GM13976 (cell line): Measurements from ENCODE around the gene MLPH.

Experiments
- DNase-seq: peaks from one replicate; pipeline ENCODE4 v3.0.0; 2012; ENCODE audit warnings: low spot score
- in situ Hi-C: fragments of 300-500 bp; cut with MboI; formaldehyde crosslinking; loops from one replicate; pipeline ENCODE4 v1.12.0; 2022; ENCODE audit warnings: low sequenced_read_pairs, mixed read lengths, inconsistent platforms; ENCODE audit not compliant: unreplicated experiment
- TF ChIP-seq, protein P1 (sequence below): IDR thresholded peaks from 2 replicates; pipeline ENCODE4 v1.5.1; 2012; ENCODE audit warnings: borderline replicate concordance, mild to moderate bottlenecking; ENCODE audit not compliant: insufficient read depth; ENCODE audit errors: extremely low read depth, missing control alignments, control extremely low read depth

MLPH gene

DNA sequence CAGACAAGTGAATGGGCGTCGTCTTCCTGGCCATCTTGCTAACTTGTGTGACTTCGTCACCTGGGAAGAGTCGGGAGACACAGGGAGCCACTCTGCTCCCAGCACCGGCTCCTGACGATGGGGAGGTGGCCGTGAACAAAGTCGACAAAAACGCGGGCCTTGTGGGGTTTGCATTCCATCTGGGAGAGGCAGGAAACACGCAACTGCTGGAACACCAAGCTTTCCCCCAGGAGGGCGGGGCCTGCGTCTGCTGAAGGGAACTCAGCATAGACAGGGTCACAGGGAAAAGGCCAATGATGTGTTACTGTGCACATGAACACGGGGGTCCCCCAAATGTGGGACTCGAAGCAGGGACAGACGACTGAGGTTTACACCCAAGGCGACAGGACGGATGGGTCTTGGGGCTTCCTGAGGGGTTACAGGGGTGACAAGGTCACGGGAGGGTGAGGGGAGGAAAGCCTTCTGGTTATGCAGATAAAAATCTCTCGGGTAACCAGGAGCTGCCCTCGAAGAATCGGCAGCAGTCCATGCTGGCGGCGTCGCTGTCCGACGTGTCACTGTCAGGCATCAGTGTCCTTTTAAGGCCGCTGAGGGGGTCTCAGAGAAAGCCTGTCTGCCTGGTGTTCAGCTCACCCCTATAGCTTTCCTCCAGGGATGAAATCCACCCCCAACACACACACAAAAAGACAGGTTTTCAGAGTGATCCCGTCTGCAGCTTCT is 51.1 kb downstream of the MLPH start:
- in situ Hi-C loops: no loop called here
- DNase-seq: no peak
- TF ChIP-seq, protein P1, sequence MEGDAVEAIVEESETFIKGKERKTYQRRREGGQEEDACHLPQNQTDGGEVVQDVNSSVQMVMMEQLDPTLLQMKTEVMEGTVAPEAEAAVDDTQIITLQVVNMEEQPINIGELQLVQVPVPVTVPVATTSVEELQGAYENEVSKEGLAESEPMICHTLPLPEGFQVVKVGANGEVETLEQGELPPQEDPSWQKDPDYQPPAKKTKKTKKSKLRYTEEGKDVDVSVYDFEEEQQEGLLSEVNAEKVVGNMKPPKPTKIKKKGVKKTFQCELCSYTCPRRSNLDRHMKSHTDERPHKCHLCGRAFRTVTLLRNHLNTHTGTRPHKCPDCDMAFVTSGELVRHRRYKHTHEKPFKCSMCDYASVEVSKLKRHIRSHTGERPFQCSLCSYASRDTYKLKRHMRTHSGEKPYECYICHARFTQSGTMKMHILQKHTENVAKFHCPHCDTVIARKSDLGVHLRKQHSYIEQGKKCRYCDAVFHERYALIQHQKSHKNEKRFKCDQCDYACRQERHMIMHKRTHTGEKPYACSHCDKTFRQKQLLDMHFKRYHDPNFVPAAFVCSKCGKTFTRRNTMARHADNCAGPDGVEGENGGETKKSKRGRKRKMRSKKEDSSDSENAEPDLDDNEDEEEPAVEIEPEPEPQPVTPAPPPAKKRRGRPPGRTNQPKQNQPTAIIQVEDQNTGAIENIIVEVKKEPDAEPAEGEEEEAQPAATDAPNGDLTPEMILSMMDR: no peak

DNA sequence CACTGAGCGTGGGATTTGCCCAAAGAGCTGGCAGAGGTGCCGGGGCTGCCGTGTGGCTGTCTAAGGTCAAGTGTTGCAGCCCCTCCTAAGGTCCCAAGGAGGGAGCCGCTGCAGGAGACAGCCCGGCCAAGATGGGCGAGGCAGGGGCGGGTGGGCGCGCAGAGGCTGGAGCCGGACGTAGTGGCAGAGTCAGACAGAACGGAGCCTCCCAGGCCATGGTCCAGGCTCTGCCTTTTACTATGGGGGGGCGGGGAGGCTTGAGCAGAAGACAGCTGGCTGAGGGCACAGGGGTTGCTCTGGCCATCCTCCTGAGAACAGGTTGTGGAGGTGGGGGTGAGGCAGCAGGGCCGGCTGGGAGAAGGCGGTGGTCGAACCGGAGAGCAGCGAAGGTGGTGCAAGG is 51.9 kb downstream of the MLPH start:
- TF ChIP-seq, protein P1: no peak
- no peak for DNase-seq
- in situ Hi-C loops: no loop called here

DNA sequence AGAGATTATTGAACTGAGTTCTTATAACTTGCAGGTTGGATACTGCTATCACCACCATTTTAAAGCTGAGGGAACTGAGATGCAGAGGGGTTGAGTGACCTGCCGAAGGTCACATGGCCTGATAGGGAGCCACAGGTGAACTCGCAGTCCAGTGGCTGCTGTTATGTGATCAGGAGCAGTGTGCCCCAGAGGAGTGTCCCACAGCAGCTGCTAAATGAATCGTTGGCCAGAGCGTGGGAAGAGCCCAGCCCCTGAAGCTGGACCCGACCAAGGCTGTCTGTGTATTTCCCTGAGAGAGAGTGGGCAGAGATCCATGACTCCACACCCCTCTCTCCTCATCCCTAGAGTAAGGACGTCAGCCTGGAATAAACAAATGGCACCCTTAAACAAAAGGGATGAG is 52.6 kb downstream of the MLPH start:
- DNase-seq: no peak
- in situ Hi-C loops: no loop called here
- TF ChIP-seq, protein P1: no peak

DNA sequence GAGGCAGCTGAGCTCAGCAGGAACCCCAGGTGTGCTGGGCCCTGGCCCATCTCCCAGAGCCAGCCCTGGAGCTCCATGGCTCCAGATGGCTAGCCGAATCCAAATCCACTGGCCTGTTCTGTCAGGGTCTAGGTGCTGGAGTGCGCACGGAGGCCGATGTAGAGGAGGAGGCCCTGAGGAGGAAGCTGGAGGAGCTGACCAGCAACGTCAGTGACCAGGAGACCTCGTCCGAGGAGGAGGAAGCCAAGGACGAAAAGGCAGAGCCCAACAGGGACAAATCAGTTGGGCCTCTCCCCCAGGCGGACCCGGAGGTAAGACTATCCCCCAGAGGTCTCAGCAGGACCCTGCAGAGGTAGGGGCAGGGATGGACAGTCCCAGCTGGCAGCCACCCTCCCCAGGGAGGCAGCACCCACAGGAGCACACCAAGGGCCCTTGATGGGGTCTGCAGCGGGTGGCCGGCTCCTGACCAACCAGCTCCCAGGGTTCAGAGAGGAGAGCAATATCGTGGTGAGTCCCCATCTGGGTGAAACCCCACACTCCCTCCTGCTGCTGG is 53.2 kb downstream of the MLPH start:
- TF ChIP-seq, protein P1: no peak
- DNase-seq: no peak
- in situ Hi-C loops: no loop called here

DNA sequence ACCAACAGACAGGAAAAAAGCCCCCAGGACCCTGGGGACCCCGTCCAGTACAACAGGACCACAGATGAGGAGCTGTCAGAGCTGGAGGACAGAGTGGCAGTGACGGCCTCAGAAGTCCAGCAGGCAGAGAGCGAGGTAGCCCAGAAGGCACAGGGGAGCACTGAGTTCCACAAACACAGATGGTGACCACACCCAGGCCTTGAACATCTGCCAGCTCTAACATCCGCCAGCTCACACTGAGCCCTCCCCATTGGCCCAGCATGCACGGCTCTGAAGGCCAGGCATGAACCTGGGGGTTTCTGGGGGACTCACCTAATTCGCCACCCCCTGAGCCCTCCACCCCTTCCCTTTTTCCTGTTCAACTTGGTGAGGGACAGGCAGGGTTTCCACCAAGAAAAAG is 53.8 kb downstream of the MLPH start:
- no peak for DNase-seq
- in situ Hi-C loops: no loop called here
- TF ChIP-seq, protein P1: no peak

DNA sequence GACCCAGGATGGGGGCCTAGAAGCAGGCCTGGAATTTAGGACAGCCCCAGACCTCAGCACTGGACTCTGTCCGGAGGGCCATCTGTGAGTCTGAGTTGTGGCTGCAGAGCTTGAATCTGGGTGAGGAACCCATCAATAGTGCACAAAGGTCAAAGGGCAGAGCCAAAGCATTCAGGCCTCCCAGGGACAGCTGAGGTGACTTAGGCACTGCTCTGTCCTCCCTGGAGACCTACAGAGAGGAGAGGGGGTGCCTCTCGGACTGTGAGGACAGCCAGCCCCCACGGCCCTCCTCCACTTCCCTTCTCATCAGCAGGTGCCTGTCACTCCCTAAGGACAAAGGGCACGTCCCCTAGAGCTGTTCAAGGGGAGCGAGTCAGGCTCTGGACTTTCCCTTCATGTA is 54.2 kb downstream of the MLPH start:
- DNase-seq: no peak
- in situ Hi-C loops: no loop called here
- TF ChIP-seq, protein P1: no peak
